Mammary epithelial cell (primary cell): ENCODE data around the gene SAMD10.

Experiments used
- EZH2 ChIP-seq: IDR thresholded peaks from 2 replicates; pipeline ENCODE4 v1.6.1; 2012; ENCODE audit warnings: low read length, inconsistent platforms, borderline replicate concordance
- TF ChIP-seq, protein P1 (sequence below), 2 donors: IDR thresholded peaks in 1 of 2; conservative IDR thresholded peaks in 1 of 2; 2 replicates each; pipeline ENCODE4 v1.5.1; 2011 to 2012; ENCODE audit warnings: inconsistent platforms in 2 of 2, low read length in 2 of 2, mild to moderate bottlenecking in 2 of 2, control low read depth in 1 of 2, low read depth in 1 of 2; ENCODE audit not compliant: insufficient read depth in 1 of 2; ENCODE audit errors: extremely low read depth in 1 of 2

DNA sequence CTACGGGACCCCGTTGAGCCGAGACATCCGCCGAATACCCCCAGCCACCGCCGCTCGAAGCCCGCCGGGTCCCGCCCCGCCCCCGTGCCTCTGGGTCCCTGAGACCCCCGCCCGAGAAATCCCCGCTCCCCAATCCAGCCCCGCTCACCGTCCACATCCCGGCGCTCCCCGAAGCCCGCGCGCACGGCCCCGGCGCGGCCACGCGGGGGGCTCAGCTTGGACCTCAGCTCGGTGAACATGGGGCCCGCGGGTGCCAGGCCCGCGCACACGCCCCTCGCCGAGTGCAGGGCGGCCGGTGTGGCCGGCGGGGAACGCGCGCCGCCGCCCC, 249 bp downstream of the SAMD10 start:
- TF ChIP-seq, protein P1, sequence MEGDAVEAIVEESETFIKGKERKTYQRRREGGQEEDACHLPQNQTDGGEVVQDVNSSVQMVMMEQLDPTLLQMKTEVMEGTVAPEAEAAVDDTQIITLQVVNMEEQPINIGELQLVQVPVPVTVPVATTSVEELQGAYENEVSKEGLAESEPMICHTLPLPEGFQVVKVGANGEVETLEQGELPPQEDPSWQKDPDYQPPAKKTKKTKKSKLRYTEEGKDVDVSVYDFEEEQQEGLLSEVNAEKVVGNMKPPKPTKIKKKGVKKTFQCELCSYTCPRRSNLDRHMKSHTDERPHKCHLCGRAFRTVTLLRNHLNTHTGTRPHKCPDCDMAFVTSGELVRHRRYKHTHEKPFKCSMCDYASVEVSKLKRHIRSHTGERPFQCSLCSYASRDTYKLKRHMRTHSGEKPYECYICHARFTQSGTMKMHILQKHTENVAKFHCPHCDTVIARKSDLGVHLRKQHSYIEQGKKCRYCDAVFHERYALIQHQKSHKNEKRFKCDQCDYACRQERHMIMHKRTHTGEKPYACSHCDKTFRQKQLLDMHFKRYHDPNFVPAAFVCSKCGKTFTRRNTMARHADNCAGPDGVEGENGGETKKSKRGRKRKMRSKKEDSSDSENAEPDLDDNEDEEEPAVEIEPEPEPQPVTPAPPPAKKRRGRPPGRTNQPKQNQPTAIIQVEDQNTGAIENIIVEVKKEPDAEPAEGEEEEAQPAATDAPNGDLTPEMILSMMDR (conservative IDR thresholded peaks at IDR 0.05 in 1 of 2, IDR thresholded peaks at IDR 0.05 in 1 of 2; ENCODE audit: extremely low read depth in 1 of 2, insufficient read depth in 1 of 2, low read depth in 1 of 2, low read length in 2 of 2), result no peak
- no peak for TF ChIP-seq EZH2
